Esophagus muscularis mucosa (tissue), 3 donors: ENCODE data around the gene PPP3CA.

Experiments used
- POLR2A ChIP-seq: fragments of 450-650 bp; IDR thresholded peaks from one replicate; pipeline ENCODE4 v1.6.1; 2017; ENCODE audit warnings: antibody characterized with exemption, moderate library complexity, mild to moderate bottlenecking, low read depth
- POLR2AphosphoS5 ChIP-seq, 2 donors: sonication (generic); formaldehyde crosslinking; IDR thresholded peaks; one replicate each; pipeline ENCODE4 v1.6.1; 2017; ENCODE audit warnings: antibody characterized with exemption in 2 of 2
- TF ChIP-seq, protein P1 (sequence below), 3 experiments: fragments of 200-600 bp in 2 of 3; fragments of 450-650 bp in 1 of 3; sonication (generic) in 2 of 3; IDR thresholded peaks; one replicate each; pipeline ENCODE4 v1.5.1; 2017 to 2019; ENCODE audit warnings: antibody characterized with exemption in 3 of 3, mild to moderate bottlenecking in 2 of 3, moderate library complexity in 1 of 3

DNA sequence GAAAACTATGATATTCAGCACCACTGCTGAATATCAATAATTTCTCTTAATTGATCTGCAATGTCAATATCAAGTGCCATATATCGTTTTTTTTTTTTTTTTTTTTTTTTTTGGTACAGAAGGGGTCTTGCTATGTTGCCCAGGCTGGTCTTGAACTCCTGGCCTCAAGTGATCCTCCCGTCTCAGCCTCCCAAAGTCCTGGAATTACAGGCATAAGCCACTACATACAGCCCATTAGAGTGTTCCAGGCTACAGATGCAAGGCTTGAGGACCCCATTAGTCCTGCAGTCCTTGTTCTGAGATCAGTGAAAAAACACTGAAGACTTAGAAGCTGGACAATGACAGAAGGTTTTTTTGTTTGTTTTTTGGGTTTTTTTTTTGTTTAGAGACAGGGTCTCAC lies 48.3 kb downstream of the PPP3CA start:
- no peak for TF ChIP-seq POLR2AphosphoS5 (IDR thresholded peaks at IDR 0.05)
- no peak for TF ChIP-seq POLR2A
- TF ChIP-seq, protein P1, sequence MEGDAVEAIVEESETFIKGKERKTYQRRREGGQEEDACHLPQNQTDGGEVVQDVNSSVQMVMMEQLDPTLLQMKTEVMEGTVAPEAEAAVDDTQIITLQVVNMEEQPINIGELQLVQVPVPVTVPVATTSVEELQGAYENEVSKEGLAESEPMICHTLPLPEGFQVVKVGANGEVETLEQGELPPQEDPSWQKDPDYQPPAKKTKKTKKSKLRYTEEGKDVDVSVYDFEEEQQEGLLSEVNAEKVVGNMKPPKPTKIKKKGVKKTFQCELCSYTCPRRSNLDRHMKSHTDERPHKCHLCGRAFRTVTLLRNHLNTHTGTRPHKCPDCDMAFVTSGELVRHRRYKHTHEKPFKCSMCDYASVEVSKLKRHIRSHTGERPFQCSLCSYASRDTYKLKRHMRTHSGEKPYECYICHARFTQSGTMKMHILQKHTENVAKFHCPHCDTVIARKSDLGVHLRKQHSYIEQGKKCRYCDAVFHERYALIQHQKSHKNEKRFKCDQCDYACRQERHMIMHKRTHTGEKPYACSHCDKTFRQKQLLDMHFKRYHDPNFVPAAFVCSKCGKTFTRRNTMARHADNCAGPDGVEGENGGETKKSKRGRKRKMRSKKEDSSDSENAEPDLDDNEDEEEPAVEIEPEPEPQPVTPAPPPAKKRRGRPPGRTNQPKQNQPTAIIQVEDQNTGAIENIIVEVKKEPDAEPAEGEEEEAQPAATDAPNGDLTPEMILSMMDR (IDR thresholded peaks at IDR 0.05) = no peak
